GM13976 (cell line): Measurements from ENCODE around the gene TBCA.
A peak's percentile ranks its signal among the peaks of the same experiment; 100 is the strongest.
"Not testable (repeated sequence)": the region's sequence is repeated elsewhere in the genome, so short reads cannot be mapped to it uniquely, and the experiment has no call there.

Experiments
- DNase-seq: peaks from one replicate; pipeline ENCODE4 v3.0.0; 2012; ENCODE audit warnings: low spot score
- CTCF ChIP-seq: IDR thresholded peaks from 2 replicates; pipeline ENCODE4 v1.5.1; 2012; ENCODE audit warnings: borderline replicate concordance, mild to moderate bottlenecking; ENCODE audit not compliant: insufficient read depth; ENCODE audit errors: extremely low read depth, missing control alignments, control extremely low read depth
- in situ Hi-C: fragments of 300-500 bp; cut with MboI; formaldehyde crosslinking; loops from one replicate; pipeline ENCODE4 v1.12.0; 2022; ENCODE audit warnings: low sequenced_read_pairs, mixed read lengths, inconsistent platforms; ENCODE audit not compliant: unreplicated experiment

Gene TBCA

GRCh38 chr5:77719666-77720363 is 56.3 kb downstream of the TBCA start:
- DNase-seq = peak; percentile 3
- no peak for TF ChIP-seq CTCF
- in situ Hi-C loops = no loop called here

- in situ Hi-C loops = no loop called here
- DNase-seq = peak; percentile 42
- no peak for TF ChIP-seq CTCF
Observed at GRCh38 chr5:77718934-77719610, 57.1 kb downstream of the TBCA start.

- in situ Hi-C loops = no loop called here
Observed at GRCh38 chr5:77709993-77710685, 66.0 kb downstream of the TBCA start.

GRCh38 chr5:77709340-77709739 is 66.8 kb downstream of the TBCA start:
- DNase-seq = no peak
- no peak for TF ChIP-seq CTCF
- in situ Hi-C loops = no loop called here

More at GRCh38 chr5:77709993-77710685, 66.0 kb downstream of the TBCA start:
- DNase-seq = no peak
- no peak for TF ChIP-seq CTCF

- in situ Hi-C loops = no loop called here
- no peak for TF ChIP-seq CTCF
- no peak for DNase-seq
Observed at GRCh38 chr5:77707791-77708190, 68.3 kb downstream of the TBCA start.

- in situ Hi-C loops, DNase-seq: not testable (repeated sequence)
Observed at GRCh38 chr5:77699569-77699968, 76.6 kb downstream of the TBCA start.

- in situ Hi-C loops = no loop called here
- TF ChIP-seq CTCF = no peak
- no peak for DNase-seq
Observed at GRCh38 chr5:77698920-77699319, 77.2 kb downstream of the TBCA start.
